GM18909 (cell line): ENCODE results near the gene SF3A1.

Experiments used
- ATAC-seq: cut with Tn5 transposase; IDR thresholded peaks from one replicate; pipeline ENCODE4 v1.9.1; 2021; ENCODE audit warnings: mild to moderate bottlenecking; ENCODE audit not compliant: unreplicated experiment, poor library complexity

Gene SF3A1

DNA sequence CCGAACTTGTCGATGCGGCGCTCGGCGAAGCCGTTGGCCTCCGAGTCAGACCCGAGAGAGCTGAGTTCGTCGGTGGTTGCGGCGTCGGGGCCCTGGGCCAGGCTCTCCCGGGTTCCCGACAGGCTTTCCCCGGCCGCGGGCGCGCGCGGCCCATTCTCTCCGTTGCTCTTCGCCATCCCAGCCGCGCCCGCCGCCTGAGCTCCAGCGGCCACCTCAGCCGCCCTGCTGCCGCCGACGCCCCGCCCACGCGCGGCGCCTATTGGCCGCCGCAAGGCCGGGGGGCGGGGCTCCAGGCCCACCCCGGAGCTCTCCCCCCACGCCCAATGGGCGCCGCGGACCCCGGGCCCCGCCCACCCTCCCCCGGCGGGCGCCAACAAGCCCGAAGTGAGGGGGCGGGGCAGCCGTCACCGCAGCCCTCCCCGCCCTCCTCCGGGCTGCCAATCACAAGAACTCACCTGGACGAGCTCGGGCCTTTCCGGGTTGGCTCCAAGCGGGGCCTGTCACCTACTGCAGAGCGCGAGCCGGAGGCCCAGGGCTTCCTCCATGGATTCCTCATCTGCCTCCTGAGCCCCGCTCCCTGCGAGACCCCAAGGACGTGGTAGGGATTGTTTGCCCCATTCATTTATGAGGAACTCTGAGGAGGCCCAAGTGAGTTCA lies 29.9 kb downstream of the SF3A1 start, which contains the start of gene TBC1D10A:
TSS of gene TBC1D10A (minus strand) at position 236 of the 657 bp plus-strand sequence. CDS start at position 176, 60 bp downstream.
- peak; percentile 87 for ATAC-seq

DNA sequence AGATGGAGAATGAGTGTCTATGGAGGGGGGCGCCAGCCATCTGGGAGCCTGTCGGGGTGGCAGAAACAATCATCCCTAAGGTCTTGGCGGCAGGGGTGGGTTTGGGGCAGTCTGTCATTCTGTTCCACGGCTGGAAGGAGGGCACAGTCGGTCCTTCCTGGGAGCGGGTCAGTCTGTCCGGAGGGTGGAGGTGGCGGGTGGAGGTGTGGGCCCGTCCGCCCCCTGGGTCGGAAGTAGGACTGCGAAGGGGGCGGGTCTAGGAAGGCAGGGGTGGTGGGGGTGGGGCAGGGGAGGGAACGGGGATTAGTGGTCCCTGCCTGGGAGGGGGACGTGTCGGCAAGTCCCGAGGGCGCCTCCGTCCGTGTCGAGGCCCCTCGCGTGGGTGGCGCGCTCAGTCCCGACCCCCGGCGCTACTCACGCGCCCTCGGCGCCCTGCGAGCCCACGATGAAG lies 30.4 kb downstream of the SF3A1 start:
- ATAC-seq = peak; percentile 35

DNA sequence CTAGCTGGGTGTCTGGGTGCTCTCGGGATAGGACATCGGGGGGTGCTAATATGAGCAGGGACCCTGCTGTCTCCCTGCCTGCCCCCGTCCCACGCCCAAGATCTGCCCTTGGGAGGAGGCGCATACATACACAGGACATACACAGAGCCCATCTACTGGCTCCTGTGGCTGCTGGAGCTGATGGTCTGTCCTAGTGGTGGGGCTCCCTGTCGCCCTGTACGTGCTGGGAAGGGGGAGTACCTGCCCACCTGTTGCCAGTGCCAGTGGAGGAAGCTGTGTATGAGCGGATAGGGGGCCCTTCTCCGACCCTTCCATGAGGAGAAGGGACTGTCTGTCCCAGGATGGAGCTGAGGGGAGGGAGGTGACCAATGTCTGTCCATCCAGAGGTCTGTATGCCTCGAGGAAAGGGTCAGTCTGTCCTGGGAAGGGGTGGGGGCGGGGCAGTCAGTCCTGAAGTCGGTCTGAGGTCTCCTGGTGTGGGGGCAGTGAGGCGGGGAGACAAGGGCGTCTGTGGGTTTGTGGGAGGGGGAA lies 30.9 kb downstream of the SF3A1 start:
- ATAC-seq = no peak

DNA sequence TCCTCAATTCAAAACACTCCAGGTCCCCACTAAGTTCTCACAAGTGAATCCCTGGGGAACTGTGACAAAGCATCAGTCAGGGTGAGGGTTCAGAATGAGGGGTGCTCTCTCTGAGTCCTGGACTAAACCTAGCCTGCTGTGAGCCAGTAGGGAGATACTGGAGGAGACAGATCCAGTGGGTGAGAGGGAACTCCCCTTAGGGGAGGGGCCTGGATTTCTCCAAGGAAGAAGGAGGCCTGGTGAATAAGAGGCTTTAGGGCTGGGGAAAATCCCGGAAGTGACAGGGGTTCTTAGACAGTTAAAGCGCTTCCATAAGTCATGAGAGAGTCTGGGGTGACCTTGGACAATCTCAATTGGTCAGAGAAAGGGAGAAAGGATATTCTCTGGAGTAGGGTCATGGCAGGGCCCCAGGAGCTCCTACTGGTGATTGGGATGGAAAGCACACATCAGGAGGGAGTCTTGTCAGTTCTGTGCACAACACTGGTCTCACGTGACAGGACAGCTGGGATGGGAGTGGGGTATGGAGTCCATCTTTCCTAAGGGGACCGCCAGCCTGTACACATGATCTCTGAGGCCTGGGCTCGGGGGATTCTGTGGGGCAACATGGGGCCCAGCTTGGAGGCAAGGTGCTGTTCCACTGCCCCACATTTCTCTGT lies 31.5 kb downstream of the SF3A1 start:
- ATAC-seq = no peak

DNA sequence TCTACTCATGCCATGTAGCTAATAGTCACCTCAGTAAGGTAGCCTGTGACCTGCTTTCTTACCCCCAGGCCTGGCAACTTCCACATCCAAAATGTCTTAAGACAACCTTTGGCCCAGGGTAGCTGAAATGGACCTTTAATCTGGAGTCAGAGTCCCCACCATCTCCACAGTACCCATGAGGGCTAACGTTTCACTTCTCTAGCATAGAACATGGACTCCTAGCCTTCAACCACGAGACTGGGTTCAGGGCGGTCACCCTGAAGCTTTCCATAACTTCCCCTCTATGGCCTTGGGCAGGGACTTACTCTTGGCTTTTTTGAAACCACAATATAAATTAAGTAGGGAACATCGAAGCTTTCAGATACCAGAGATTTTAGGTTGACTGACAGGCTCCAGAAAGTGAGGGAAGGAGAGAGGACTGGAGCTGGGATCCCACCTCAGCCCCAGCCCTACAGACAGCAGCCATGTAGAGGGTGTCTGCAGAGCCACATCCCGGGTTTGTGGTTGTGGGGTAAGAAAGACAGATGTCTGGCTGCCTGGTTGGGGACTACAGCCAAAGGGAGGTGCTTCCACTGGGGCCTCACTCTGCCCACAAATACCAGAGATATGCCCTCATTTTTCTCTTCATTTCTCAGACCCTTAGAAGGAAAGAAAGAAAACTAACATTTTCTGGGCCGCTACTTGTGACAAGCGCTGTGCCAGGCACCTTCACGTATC lies 32.5 kb downstream of the SF3A1 start:
- ATAC-seq = no peak

DNA sequence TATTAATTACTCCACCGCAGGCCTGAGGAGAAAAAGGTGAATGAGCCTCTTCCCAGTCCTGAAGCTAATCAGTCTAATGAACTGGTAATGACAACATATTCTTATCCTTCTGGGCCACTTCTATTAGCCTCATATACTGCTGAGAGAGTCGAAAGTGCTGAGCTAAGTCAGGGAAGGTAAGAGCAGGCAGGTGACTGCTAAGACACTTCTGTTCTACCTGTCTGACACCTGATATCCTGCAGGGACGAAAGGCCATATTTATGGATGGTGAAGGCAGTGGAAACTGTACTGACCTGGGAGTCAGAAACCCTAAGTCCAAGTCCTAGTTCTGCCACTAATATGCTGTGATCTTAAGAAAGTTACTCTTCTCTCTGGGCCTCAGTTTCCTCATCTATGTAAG lies 33.4 kb downstream of the SF3A1 start:
- ATAC-seq = no peak

DNA sequence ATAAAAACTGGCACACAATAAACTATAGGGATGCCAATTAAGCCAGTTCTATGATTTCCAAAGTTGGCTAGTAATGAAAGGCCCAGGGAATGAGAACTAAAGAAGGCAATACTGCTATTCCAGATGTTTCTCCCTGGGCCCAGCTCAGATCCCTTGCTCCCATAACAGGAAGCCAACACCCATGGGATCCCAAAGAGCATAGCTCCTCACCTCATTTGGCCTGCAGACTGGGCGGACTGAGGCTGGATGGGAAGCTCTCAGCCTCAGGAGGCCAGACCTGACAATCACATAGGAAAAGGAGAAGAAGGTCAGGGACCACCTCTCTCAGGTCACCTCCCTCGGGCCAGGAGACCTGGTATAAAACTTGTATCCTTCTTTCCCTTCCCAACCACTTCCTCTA lies 35.2 kb downstream of the SF3A1 start:
- no peak for ATAC-seq

DNA sequence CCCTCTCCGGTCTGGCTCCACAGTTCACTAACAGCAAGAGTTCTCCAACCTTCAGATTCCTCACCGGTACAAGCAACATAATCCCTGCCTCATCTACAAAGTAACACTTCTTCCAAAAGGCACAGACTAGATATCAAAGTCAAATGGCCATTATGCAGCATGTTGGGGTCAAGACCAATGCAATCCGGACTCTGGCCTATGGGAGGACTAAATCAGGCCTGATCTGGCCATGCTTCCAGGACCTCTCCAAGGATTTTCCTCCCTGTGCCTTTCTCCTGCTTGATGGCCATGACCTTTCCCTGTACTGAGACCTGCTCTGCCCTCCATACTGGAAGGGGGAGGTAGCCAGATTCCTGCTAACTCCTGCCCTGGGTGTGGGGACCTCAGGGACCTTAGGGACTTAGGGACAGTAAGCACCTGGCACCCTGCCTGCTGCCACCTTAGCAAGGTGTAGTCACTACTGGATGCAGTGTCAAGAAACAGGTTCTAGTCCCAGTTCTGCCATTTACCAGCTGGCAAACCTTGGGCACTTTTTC lies 36.6 kb downstream of the SF3A1 start:
- no peak for ATAC-seq

DNA sequence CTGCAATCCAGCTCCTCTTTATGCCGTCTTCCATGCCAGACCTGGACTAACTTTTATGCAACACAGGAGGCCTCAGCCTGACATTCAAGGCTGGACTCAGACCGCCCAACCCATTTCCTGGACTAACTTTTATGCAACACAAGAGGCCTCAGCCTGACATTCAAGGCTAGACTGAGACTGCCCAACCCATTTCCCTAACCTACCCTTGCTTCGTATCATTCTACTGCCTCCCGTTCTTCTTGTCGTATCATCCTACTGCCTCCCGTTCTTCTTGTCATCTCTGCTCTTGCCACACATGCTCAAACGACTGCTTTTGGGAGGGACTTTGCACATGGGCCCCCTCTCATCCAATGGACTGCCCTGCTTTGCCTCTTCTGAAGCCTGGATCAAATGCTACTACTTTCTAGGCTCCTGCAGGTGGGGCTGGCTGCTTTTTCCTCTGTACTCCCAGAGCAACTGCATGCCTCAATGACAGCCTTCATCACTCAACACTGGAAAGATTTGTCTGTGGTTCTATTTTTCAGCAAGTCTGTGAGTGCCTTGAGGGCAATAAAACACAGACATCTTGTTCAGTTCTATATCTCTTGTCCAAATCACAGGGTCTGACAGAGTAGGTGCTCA lies 37.8 kb downstream of the SF3A1 start:
- no peak for ATAC-seq

DNA sequence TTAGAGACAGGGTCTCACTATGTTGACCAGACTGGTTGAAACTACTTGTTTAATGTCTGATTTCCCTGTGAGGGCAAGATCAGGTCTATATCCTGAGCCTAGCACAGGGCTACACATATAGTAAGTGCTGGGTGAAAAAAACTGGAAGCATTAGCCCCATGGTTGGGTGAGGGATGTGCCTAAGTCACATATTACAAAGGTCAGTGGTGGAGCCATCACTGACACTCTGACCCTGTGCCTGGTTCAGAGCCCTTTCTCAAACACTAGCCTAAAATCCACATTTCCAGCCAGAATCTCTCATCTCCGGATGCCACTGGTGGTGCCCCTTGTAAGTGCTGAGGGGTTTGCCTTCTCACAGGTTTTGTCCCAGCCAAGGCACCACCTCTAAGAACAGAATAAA lies 38.9 kb downstream of the SF3A1 start:
- ATAC-seq = no peak

DNA sequence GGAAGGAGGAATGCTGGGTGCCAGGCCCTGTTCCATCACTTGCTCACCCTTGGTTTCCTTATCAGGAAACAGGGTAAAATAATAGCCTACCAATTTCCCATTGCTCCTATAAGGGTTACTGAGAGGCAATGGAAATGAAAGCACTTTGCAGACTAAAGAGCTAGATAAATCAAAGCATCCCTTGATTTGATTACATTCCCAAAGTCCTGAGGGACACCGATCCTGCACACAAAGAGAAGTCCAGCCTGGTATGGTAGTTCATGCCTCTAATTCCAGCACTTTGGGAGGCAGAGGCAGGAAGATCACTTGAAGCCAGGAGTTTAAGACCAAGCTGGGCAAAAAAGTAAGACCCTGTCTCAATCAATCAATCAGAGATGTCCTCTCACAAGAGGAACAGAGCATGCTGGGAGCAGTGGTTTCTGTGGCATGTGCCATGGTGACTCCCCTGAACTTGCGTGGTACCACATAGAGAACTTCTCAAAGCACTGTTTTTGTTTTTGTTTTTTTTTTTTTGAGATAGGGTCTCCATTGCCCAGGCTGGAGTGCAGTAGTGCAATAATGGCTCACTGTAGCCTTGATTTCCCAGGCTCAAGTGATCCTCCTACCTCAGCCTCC lies 40.6 kb downstream of the SF3A1 start:
- ATAC-seq = no peak

DNA sequence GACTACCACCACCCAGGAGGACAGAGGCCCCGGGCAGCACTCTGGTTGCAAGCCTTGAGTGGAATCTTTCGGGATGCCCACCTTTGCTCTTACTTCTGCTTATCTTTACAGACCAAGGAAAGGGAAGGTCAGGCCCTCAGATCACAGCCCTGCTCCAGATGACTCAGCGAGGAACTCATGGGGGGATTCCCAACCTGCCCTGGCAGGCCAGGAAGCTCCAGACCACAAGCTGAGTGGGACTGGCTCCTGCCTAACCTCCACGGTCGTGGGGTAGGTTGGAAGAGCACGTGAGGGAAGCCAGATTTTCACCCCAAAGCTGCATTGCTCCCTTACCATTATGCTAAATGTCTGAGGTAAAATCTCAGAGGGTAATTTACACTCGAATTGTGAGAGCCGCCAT lies 41.8 kb downstream of the SF3A1 start:
- no peak for ATAC-seq

DNA sequence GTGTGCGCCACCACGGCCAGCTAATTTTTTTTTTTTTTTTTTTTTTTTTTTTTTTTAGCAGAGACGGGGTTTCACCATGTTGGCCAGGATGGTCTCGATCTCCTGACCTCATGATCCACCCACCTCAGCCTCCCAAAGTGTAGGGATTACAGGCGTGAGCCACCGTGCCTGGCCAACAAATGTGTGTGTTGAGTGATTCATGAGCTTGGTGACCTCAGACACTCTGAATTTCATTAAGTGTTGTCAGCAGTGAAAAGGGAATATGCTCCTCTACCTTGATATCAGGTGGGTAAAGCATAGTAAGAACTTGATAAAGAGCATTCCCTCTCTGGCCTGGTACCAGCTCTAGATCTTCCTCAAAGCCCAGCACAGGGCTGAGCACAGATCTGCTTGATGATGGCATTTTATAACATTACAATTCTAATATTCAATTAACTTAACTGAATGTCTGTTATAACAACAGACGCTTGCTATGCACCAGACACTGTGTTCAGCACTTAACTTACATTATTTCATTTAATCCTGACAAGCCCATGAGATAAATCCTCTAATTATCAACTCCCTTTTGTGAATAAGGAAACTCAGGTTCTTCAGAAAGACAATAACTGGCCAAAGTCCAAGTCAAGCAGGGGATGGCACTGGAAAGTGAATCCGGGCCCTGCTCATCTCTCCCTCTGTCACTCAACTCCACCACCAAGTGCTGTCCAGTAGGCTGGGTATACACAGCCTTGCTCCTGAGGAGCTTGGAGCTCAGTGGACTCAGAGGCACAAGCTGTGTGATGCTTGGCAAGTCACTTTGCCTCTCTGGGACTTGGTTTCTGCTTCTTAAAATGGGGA lies 42.9 kb downstream of the SF3A1 start:
- no peak for ATAC-seq

DNA sequence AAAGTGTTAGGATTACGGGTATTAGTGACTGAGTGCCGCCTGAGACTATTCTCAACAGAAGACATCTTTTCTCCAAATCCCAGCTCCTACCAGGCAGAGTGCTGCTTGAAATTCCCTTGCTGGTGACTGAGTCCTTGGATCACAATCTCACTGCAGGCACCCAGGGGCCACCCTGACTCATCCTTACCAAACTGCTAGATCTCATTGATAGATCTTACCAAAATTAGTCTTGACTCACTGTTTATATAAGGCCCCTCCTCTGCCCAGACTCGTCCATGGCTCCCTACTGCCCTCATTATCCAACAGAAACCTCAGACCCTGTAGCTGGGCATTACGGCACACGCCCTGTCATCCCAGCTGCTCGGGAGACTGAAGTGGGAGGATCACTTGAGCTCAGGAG lies 44.6 kb downstream of the SF3A1 start:
- ATAC-seq = no peak

DNA sequence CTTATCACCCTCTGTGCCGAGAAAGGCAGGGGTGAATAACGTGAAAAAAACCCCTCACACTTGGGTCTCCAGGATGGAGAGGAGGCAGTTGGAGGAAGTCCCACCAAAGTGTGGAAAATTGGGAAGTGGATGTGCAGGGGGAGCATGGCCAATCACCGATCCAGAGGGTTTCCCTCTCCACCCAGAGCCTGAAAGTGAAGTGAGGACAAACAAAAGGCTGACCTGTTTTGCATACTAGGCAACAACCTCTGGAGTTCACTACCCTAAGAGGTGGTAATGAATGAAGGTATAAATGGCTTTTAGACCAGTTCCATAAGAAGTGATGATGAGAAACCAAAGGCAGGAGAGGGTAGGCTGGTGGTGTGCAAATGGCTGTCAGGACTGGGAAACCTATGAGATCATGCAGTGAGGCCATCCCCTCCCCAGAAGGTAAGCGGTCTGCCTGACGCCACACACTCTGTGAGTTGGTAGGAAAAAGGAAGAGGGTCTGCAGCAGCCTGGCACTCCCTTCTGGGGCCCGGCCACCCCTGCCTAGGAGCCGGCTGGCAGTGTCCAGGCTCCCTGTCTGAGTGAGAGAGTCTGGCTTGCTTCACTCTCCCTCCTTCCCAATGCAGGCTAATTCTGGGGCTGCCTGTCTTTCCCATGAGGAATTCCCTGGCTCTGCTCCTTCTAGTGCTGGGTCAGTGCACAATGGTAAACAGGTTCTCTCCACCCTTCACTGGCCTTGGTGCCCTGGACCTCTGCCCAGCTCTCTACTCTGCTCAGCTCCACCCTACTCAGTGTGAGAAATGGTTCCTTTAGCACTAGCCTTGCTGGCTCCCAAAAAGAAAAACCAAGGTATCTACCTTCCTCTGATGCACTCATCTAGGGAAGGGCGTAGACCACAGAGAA lies 45.6 kb downstream of the SF3A1 start:
- no peak for ATAC-seq

DNA sequence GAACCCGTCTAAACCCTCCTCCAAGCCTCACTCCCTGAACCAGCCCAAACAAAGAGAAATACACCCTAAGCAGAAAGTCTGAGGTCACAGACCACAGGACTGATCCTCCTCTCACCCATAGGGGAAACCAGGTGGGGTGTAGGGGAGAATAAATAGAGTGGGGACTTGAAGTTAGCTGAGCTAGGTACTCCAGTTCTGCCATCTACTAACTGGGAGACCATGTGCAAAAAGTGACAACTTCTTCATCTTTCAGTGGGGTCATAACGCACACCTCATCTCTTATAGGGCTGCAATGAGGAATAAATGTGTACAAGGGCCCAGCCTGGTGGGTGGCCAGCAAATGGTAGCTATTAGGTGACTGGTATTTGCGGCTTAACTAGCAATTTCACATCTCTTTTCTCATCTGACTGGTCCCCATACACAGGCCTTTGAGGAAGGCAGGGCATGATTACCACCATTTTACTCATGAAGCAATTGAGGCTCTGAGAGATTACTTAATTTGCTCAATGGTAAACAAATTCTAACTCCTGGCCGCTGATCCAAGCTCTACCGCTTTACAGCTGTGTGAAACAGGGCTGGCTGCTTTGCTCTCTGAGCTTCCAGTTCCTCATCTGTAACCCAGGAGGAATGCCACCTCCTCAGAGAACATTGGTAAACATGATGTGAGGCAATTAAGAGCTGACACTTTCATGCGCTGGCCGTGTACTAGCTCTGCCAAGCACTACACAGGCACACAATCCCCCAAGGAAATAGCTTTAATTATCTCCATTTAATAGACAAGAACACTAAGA lies 46.5 kb downstream of the SF3A1 start:
- no peak for ATAC-seq

DNA sequence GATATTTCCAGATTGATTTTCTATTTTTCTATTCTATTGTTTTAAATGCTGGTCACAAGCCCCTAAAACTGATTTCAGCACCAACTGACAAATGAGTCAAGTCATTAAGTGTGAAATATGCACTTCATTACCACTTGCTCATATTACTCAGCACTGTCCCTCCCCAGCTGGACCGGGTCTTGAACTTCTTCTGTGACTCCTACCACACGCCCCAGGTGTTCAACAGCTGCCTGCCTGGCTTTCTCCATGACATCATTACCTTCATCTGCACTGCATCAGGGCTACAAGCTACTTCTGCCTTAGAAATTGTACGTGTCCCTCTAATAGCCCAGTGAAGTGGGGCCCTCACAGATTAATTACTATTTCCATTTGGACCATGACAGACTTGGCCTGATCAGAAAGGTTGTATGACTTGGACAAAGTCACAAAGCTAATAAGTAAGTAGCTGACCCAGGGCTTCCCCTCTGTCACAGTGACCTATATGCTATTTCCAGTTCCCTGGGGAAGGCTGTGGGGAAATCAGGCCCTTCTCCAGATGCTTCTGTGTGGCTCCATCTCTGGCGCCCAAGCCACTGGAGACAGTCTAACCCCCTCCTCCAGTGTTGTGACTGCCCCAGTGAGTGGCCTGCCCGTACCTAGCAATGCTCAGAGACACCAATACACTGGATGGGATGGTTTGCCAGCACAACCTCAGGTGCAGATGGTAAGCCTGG lies 48.0 kb downstream of the SF3A1 start:
- no peak for ATAC-seq
